Stimulated activated CD8-positive, alpha-beta memory T cell treated with anti-CD3 and anti-CD28 coated beads, Interleukin-7, amount 100 ng/mL, for 4 hours (primary cell): ENCODE results near the gene FN3K.
A peak's percentile ranks its signal among the peaks of the same experiment; 100 is the strongest.
"Not testable (repeated sequence)": the region's sequence is repeated elsewhere in the genome, so short reads cannot be mapped to it uniquely, and the experiment has no call there.

Experiments
- DNase-seq, 2 donors: peaks; one replicate each; pipeline ENCODE4 v3.0.0-alpha.2; 2020; ENCODE audit warnings: low read depth in 2 of 2

FN3K gene

GRCh38 chr17:82737967-82738877 is 2.8 kb downstream of the FN3K start:
- DNase-seq = no peak

- no peak for DNase-seq
Measured at GRCh38 chr17:82740906-82741759, 5.7 kb downstream of the FN3K start.

GRCh38 chr17:82743344-82744219 is 8.2 kb downstream of the FN3K start:
- no peak for DNase-seq

- DNase-seq = not testable (repeated sequence)
Measured at GRCh38 chr17:82744736-82745135, 9.3 kb downstream of the FN3K start.

- DNase-seq = no peak
Measured at GRCh38 chr17:82745524-82745923, 10.1 kb downstream of the FN3K start.

- DNase-seq = no peak
Measured at GRCh38 chr17:82748756-82749155, 13.3 kb downstream of the FN3K start.

GRCh38 chr17:82750241-82750908 is 15.0 kb downstream of the FN3K start:
- DNase-seq = no peak

- peak in 1 of 2 donors; percentile 61 for DNase-seq
Measured at GRCh38 chr17:82751171-82751570, 15.8 kb downstream of the FN3K start.

GRCh38 chr17:82751571-82752370 is 16.4 kb downstream of the FN3K start, which contains the start of gene TBCD:
TSS of gene TBCD (plus strand) at chr17:82752065. CDS start at chr17:82752194, 129 bp downstream.
- peak; percentile 62 to 84 for DNase-seq

- DNase-seq = no peak
Measured at GRCh38 chr17:82752371-82753200, 17.2 kb downstream of the FN3K start.

- DNase-seq = no peak
Measured at GRCh38 chr17:82753201-82753464, 17.7 kb downstream of the FN3K start.

GRCh38 chr17:82754297-82755208 is 19.1 kb downstream of the FN3K start:
- DNase-seq = no peak

GRCh38 chr17:82756166-82756565 is 20.8 kb downstream of the FN3K start:
- no peak for DNase-seq

GRCh38 chr17:82765371-82765770 is 30.0 kb downstream of the FN3K start:
- no peak for DNase-seq

GRCh38 chr17:82767041-82767754 is 31.8 kb downstream of the FN3K start:
- no peak for DNase-seq

GRCh38 chr17:82769041-82769440 is 33.6 kb downstream of the FN3K start:
- DNase-seq = no peak

GRCh38 chr17:82772026-82772425 is 36.6 kb downstream of the FN3K start:
- DNase-seq = no peak

GRCh38 chr17:82774456-82774855 is 39.0 kb downstream of the FN3K start:
- not testable (repeated sequence) for DNase-seq
